GM04503 (cell line): ENCODE measurements around the gene ODF2.
A peak's percentile ranks its signal among the peaks of the same experiment; 100 is the strongest.
"Not testable (repeated sequence)": the region's sequence is repeated elsewhere in the genome, so short reads cannot be mapped to it uniquely, and the experiment has no call there.

Experiments used
- DNase-seq: peaks from one replicate; pipeline ENCODE4 v3.0.0-alpha.2; 2012; ENCODE audit warnings: low read depth

ODF2 gene

DNA sequence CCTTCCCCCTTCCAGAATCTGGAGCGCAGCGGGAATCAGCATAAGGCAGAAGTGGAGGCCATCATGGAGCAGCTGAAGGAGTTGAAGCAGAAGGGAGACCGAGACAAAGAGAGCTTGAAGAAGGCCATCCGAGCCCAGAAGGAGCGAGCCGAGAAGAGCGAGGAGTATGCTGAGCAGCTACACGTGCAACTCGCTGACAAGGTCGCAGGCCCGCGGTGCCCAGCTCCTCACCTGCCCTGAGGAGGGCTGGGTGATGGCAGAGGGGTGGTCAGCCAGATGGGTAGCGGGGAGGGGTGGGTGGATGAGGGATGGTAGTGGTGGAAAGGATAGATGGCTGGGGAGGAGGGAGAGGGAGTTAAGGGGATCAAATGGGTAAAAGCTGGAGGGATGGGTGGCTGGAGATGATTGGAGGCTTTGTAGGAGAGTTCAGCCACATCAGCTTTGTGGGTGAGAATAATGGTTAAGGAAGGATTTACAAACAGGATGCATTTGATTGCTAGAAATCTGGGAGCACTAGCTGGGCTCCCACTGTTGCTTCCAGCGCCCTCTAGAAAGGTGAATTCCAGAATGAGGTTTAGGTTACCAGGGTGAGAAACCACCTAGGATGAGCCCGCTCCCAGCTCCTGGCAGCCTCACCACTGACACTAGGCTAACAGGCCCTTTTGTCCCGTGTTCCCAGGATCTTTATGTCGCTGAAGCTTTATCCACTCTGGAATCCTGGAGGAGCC, 29.0 kb downstream of the ODF2 start:
- DNase-seq = no peak

DNA sequence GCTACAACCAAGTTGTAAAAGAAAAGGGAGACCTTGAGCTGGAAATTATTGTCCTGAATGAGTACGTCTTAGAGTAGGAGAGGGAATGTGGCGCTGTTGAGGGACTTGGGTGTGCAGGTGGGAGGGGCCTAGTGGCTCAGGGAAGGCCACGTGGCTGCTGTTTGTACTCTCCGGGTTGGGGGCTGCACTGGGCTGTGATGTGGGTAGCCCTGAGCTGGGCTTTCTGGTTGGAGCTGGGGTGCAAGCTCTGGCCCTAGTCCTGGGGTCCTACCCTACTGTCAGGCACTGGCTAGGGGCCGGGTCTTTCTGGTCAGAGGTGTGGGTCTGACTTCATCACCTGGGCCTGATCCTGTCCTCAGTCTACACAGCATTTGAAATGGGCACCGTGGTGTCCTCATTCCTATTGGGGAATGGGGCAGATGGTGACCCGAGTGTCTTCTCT, 29.6 kb downstream of the ODF2 start:
- no peak for DNase-seq

DNA sequence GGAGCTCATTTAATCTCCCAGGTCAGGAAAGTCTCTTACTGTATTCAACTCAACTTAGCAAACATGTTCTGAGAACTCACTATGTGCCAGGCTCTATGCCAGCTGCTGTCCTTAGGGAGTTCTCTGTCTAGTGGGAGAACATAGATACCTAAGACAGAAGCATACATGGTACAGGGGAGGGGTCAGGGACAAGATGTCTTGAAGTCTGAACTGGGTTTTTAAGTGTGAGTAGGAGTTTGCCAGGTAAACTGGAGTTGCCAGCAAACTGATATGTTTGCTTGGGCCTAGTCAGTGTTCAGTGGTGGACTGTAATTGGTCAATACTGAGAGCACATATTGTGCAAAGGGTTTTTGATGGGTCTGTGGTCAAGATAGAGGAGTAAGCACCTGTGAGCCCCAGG, 30.4 kb downstream of the ODF2 start:
- no peak for DNase-seq

DNA sequence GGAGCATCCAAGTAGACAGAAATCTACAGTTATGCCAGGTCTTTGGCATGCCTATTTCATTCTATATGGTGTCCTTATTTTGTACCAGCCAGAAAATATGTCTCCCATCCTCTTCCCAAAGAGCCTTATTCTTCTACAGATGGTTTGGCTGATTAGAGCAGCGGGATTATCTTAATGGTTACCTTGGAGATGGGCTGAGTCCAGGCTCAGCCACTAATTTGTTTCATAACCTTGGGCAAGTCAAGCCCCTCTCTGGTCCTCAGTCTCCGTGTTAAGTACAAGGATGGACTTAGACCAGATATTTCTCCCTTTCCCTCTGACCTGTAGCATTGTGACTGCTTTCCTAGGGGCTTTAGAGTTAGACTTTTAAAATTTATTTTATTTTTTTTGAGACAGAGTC, 37.6 kb downstream of the ODF2 start:
- no peak for DNase-seq

DNA sequence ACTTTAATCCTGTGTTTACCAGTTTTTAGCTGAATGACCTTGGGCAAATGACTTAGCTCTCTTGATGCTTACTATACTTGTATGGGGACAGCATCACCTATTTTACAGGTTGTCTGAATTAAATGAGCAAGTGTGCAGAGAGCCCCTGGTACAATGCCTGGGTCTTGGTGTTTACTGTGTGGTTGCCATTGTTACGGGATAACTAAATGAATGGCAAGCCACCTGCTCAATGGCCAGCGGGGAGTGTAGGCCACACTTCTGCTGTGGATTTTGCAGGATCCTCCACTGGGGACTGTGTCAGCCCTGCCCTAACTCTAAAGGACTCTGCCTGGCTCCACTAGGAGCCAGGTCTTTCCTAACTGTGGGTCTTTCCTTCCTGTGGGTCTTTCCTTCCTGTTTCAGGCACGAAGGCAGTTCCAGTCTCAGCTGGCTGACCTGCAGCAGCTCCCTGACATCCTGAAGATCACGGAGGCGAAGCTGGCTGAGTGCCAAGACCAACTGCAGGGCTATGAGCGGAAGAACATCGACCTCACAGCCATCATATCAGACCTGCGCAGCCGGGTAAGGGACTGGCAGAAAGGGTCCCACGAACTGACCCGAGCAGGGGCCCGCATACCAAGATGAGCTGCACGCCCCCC, 38.4 kb downstream of the ODF2 start:
- no peak for DNase-seq

DNA sequence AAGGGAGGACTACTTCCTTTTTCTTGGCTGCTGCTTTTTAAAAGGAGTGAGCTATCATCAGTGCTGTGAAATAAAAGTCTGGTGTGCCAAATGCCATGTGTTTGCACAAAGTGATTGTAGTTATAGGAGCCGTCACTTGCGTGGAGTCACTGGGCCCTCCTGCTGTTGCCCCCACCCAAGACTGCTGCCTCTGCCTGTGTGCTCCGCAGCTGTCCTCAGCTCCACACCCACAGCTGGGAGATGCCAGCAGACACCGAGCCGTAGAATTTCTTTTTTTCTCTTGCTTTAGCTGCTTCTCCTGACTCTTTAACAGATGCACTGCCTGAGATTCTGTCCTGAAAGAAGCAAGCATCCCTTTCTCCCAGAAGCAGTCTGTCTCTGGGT, 38.9 kb downstream of the ODF2 start:
- DNase-seq = no peak

DNA sequence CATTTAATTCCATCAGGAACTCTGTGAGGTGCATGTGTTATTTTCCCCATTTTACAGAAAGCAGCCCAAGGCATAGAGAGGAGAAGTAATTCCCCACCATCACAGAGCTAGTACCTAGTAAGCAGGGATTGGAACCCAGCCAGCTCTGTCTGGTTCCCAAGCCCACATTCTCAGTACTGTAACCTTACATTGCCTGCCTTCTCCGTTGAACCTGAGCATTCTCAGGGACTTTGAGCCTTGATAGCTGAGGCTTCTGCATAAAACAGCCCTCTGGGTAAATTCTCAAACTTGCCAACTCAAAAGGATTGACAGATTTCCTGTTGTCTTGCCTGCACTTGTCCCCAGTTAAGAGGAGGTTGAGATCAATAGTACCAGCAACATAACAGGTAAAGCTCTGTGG, 39.5 kb downstream of the ODF2 start:
- DNase-seq = no peak

DNA sequence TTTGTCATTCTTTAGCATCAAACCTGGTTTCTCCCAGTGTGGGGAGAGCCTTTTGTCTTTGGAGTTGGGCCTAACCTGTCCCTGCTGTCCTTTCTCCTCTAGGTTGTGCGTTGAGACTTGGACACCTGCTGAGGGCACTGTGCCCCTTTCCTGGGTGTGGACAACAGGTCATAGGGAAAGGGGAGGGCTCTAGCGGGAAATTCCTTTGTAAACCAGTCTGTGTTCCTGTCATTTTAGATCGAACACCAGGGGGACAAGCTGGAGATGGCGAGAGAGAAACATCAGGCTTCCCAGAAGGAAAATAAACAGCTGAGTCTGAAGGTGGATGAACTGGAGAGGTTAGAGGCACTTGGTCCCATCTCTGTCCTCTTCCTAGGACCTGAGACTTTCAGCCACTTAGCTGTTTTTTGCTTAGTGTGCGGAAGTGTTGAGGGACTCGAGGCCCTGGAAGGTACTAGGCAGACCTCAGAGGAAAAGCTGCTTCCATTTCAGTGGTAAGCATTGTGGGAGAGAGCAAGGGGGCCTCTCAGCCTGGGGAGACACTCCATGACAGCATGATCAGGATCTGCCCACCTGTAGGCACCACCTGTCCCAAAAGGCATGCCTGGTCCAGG, 40.1 kb downstream of the ODF2 start:
- DNase-seq = no peak

DNA sequence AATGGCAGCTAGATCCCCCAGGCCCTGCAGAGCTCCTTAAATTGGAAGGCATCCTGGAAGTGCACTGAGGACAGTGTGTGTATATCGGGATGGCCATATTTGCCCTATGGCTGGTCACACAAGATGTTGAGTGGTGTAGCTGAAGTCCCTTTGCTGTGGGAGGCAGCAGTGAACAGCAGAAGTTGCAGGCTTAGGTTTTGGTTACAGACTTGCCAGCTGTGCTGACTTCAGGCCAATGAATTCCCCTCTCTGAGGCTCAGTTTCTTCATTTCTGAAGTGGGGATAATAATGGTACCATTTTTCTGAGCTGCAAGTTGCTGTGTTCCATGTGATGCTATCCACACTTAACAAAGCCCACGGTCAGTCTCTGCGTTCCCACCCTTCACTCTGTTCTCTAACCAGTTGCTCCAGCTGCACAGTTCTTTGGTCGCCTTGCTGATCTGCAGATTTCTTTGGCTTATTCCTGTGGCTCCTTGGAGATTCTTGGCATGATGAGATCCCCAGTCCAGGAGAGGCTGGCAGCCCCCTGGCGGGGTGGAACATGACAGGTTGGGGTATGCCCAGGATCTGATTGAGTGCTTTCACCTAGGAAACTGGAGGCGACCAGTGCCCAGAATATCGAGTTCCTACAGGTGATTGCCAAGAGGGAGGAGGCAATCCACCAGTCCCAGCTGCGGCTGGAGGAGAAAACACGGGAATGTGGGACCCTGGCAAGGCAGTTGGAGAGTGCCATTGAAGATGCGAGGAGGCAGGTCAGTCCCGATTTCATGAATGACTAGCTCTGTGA, 42.2 kb downstream of the ODF2 start:
- no peak for DNase-seq

DNA sequence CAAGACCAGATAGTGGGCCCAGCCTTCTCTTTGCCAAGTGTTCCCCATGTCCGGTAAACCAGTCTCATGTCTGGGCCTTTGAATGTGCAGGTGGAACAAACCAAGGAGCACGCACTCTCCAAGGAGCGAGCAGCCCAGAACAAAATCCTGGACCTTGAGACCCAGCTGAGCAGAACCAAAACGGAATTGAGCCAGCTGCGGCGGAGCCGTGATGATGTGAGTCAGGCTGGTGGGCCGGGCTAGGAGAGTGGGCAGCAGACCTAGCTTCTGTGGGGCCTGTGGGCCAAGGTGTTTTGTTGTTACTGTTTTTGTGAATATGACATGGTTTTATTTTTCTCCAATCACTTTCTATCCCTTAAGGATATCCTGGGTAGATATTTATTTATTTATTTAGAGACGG, 43.1 kb downstream of the ODF2 start:
- DNase-seq = no peak

DNA sequence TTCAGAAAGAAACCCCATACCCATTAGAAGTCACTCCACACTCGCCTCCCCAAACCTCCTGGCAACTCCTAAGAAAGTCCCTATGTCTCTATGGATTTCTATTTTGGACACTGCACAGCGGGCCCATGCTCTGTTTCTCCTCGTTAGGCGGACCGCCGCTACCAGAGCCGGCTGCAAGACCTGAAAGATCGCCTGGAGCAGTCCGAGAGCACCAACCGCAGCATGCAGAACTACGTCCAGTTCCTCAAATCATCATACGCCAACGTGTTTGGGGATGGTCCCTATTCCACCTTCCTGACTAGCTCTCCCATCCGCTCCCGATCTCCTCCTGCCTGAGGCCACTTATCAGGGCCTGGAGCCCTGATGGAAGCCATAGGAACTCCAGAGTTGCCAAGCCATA, 44.1 kb downstream of the ODF2 start:
- no peak for DNase-seq

DNA sequence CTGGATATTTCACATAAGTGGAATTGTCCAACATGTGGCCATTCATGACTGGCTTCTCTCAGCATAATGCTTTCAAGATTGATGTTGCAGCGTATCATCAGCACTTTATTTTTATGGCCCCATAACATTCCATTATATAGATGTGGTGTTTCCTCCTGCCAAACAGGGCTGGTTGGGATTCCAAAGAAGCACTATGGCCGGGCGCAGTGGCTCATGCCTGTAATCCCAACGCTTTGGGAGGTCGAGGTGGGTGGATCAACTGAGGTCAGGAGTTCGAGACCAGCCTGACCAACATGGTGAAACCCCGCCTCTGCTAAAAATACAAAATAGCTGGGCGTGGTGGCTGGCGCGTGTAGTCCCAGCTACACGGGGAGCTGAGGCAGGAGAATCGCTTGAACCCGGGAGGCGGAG, 47.6 kb downstream of the ODF2 start:
- DNase-seq = peak; percentile 75

DNA sequence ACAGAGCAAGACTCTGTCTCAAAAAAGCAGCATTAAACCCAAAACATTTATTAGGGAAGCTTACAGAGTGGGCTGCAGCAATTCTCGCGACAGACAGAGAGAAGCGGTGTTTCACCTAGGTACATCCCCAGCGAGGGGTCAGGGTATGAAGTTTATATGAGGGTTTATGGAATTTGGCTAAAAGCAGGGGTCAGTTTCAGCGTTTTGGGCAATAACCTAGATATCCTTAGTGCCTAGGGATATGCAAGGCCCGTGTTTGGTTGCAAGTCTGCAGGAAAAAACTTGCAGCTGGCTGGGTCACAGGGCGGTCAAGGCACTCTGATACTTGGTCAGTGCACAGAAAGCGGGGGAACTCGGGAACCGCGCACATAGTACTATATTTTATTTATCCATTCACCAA, 48.1 kb downstream of the ODF2 start:
- no peak for DNase-seq

DNA sequence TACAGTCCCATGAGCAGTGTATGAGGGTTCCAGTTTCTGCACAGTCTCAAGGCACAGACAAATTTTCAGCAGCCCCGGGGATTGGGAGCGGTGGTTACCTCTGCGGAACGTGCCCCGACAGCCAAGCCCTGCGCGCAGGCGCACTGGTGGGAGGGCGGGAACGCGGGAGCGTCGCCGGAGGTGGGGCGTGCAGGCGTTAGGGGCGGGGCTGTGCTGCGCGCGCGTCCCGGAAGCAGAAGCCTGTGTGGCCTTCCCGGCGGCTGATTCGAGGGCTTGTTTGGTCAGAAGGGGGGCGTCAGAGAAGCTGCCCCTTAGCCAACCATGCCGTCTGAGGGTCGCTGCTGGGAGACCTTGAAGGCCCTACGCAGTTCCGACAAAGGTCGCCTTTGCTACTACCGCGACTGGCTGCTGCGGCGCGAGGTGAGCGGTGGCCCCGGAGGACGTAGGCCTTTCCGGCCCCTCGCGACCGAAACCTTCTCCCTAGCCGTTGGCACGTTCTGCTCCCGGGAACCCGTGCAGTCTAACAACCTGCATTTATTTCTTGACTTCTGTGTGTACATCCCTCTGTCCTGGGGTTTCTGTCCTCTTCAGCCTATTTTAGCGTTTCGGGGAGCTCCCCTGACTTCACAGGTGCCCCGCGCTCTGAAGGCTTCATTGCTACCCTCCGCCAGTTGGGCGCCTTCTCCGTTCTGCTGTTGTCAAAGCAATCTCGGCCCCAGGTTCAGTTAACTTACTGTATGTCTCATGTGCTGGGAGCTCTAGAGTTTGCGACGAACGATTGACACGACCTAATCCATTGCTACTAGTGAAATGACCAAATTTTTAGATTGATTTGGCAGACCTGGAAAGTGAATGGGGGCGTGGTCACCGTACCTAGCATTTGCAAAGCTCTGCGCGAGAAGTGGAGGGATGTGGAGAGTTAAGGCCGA, 48.9 kb downstream of the ODF2 start, which contains the start of gene GLE1:
Gene GLE1 (plus strand): TSS at position 235 of the 929 bp plus-strand sequence. CDS start 87 bp downstream, at position 322.
- DNase-seq = peak; percentile 32

DNA sequence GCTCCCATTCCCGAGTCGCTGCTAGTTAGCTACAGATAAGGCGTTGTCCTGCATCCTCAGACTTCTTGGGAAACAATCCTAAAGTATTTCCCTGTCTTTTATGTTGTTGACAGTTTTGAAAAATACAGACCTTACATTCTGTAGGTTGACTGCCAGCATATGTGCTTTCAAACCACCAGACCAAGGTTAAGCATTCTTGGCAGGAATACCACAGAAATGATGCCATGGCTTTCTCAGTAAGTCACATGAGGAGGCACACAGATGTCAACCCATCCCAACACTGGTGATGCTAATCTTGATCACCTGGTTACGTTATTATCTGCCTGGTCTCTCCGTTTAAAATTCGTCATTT, 49.6 kb downstream of the ODF2 start:
- peak; percentile 39 for DNase-seq

DNA sequence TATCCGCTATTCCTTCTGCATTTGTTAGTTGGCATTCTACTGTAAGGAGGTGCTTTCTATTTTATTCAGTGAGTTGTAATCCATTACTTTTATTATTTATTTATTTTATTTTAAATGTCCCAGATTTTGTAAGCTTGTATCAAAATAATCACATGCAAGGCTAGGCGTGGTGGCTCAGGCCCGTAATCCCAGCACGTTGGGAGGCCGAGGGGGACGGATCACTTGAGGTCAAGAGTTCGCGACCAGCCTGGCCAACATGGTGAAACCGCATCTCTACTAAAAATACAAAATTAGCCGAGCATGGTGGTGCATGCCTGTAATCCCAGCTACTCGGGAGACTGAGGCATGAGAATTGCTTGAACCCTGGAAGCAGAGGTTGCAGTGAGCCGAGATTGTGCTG, 50.1 kb downstream of the ODF2 start:
- DNase-seq = not testable (repeated sequence)

DNA sequence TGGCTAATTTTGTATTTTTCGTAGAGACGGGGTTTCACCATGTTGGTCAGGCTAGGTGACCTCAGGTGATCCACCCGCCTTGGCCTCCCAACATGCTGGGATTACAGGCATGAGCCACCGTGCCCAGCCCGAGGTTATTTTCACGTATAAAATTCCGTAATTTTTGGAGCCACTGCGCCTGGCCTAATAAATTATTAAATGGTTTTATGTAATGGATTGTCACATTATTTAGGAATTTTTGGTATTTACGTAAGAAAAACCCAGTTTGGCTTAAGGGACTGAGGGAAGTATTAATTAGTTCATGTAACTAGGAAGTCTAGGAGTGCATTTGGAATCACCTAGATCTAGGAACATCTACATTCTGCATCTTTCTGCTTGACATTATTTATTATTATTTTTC, 57.0 kb downstream of the ODF2 start:
- no peak for DNase-seq

DNA sequence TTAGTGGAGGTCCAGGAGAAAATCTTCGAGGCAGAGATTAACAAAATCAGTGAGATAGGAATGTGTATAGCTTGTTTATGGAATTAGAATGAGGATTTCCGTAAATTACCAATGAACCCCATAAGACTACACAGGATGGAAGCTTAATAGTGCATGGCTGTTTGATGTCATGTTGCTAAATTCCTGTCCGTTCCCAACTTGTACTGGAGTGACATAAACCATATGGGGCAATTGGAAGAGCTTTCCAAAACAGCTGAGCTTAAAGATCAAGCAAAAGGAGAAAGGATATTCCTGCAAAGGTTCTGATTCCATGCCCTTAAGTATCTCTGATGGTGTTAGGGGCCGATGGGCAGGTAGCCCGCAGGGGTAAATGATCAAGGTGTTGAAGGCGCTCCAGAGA, 66.2 kb downstream of the ODF2 start:
- no peak for DNase-seq

DNA sequence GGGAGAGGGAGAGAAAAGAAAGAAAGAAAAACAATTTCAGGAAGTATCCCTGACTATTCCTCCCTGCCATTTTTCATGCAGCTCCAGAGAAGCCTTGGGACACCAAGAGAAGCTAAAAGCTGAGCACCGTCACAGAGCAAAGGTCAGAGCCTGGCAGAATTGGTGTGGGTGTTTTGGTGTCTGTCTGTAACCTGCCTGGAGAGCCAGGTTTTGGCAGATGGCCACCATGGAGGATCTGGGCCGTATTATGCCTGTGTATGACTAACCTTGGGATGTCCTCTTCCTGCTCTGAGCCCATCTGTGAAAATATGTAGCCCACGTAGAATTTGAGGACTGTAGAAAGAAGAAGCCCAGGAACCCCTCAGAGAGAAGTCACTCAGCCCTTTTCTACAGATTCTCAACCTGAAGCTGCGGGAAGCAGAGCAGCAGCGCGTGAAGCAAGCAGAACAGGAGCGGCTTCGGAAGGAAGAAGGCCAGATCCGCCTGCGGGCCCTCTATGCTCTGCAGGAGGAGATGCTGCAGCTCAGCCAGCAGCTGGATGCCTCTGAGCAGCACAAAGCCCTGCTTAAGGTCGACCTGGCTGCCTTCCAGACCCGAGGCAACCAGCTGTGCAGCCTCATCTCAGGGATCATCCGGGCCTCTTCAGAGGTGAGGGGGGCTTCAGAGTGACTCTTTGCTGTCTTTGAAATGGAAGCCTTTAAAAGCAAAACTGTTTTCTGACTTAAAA, 67.6 kb downstream of the ODF2 start:
- DNase-seq = no peak

DNA sequence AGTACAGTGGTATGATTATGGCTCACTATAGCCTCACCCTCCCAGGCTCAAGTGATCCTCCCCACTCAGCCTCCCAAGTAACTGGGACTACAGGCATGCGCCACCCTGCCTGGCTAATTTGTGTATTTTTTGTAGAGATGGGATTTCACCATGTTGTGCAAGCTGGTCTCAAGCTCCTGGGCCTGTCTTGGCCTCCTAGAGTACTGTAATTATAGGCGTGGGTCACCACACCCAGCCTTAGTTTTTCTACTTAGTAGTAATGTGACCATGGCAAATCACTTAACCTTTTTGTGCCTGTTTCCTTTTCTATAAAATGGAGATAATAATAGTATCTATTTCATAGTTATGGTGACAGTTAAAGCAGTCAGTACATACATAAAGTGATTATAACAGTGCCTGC, 70.9 kb downstream of the ODF2 start:
- DNase-seq = no peak
